PFSK-1 (cell line): ENCODE data around the gene SEPTIN6.

Experiments
- FOXP2 ChIP-seq: optimal IDR thresholded peaks from 2 replicates; pipeline ENCODE3; 2011; ENCODE audit warnings: borderline replicate concordance, control low read depth, inconsistent platforms; ENCODE audit not compliant: insufficient read depth; ENCODE audit errors: extremely low read length, extremely low read depth
- POLR2AphosphoS5 ChIP-seq: IDR thresholded peaks from 2 replicates; pipeline ENCODE4 v1.6.1; 2012; ENCODE audit warnings: low read depth, mild to moderate bottlenecking, control low read depth, low read length, moderate library complexity
- REST ChIP-seq, 2 experiments: IDR thresholded peaks; 2 replicates each; pipeline versions ENCODE4 v1.6.1 to v1.8.0; 2011 to 2012; ENCODE audit warnings: low read depth in 2 of 2, low read length in 2 of 2, control low read depth in 1 of 2, inconsistent platforms in 1 of 2, mild to moderate bottlenecking in 1 of 2, moderate library complexity in 1 of 2; ENCODE audit not compliant: insufficient read depth in 1 of 2
- SIN3A ChIP-seq: IDR thresholded peaks from 2 replicates; pipeline ENCODE4 v1.6.1; 2012; ENCODE audit warnings: mild to moderate bottlenecking, low read length, moderate library complexity, borderline replicate concordance; ENCODE audit not compliant: insufficient read depth
- TAF1 ChIP-seq: IDR thresholded peaks from 2 replicates; pipeline ENCODE4 v1.6.1; 2012; ENCODE audit warnings: low read length, control low read depth, borderline replicate concordance; ENCODE audit not compliant: insufficient read depth

- TF ChIP-seq TAF1: no peak
- no peak for TF ChIP-seq FOXP2
- TF ChIP-seq POLR2AphosphoS5: no peak
- TF ChIP-seq SIN3A: no peak
- no peak for TF ChIP-seq REST (IDR thresholded peaks at IDR 0.05; ENCODE audit: insufficient read depth in 1 of 2, low read depth in 2 of 2, low read length in 2 of 2)
These were observed 33.4 kb downstream of the SEPTIN6 start for GRCh38 chrX:119659522-119659921.
